Lower lobe of right lung (tissue), 2 donors: Measurements from ENCODE around the gene GPR21. TPM values are rescaled to one million over a fixed set of nuclear protein-coding genes. Genes with fewer than 3 reads are reported as not detected.
A peak's percentile ranks its signal among the peaks of the same experiment; 100 is the strongest.

ENCODE experiments used
- ATAC-seq, 2 donors: fragments of 200-7000 bp; cut with Tn5 transposase; one replicate each; pipeline ENCODE4 v1.9.1; 2020 to 2022; ENCODE audit warnings: mild to moderate bottlenecking in 2 of 2, moderate library complexity in 2 of 2
- DNase-seq: peaks from one replicate; pipeline ENCODE4 v3.0.0-alpha.2; 2020
- H3K27ac ChIP-seq: fragments of 200-600 bp; one replicate; pipeline ENCODE4 v1.8.0; 2022
- H3K27me3 ChIP-seq: fragments of 200-600 bp; one replicate; pipeline ENCODE4 v1.8.0; 2022; ENCODE audit warnings: low read depth
- H3K36me3 ChIP-seq: fragments of 200-600 bp; one replicate; pipeline ENCODE4 v1.8.0; 2022; ENCODE audit warnings: mild to moderate bottlenecking
- H3K4me1 ChIP-seq: fragments of 200-600 bp; one replicate; pipeline ENCODE4 v1.8.0; 2022
- H3K4me3 ChIP-seq: fragments of 200-600 bp; one replicate; pipeline ENCODE4 v1.8.0; 2022; ENCODE audit warnings: mild to moderate bottlenecking
- H3K9me3 ChIP-seq: fragments of 200-600 bp; one replicate; pipeline ENCODE4 v1.8.0; 2022
- CTCF ChIP-seq: fragments of 200-600 bp; IDR thresholded peaks from one replicate; pipeline ENCODE4 v1.8.0; 2022; ENCODE audit warnings: antibody characterized with exemption, mild to moderate bottlenecking
- intact Hi-C: fragments of 100-400 bp; cut with DNase I; formaldehyde crosslinking; loops from one replicate; pipeline ENCODE4 v1.11.0; 2022
- total RNA-seq: library from RNA; stranded (reverse); fragmentation: NEBNext Ultra II Directional; extraction: Animal tissue kit (Norgen Biotek cat#: 25700); gene quantifications from one replicate; pipeline ENCODE4 v1.2.1, GENCODE V29; 2021
- donor health status: DM: no; HTN: yes; CAD: no; lungs with severe emphysema.

GPR21 gene
- total RNA-seq, 1 donor from 2014 or later = 2.2 TPM

- no peak overlapping the region for H3K4me3 ChIP-seq
- H3K4me1 ChIP-seq = peaks cover 14% of the 10 kb centered on the region
- TF ChIP-seq CTCF = no peak
- H3K36me3 ChIP-seq = peaks cover 46% of the 10 kb centered on the region
- no peak for ATAC-seq
- no peak for DNase-seq
- H3K9me3 ChIP-seq = no peaks in the 10 kb centered on the region
- H3K27me3 ChIP-seq = no peaks in the 10 kb centered on the region
- H3K27ac ChIP-seq = no peak overlapping the region
- intact Hi-C loops = no loop called here
These were observed 27.5 kb upstream of the GPR21 start for GRCh38 chr9:123005964-123006363.

- Histone ChIP-seq H3K27ac (no peak overlapping the region), H3K4me3 (no peak overlapping the region), H3K27me3 (no peaks in the 10 kb centered on the region), H3K36me3 (peaks cover 45% of the 10 kb centered on the region), H3K4me1 (peaks cover 14% of the 10 kb centered on the region), H3K9me3 (no peaks in the 10 kb centered on the region)
- DNase-seq (no peak), ATAC-seq (no peak)
- intact Hi-C loops = no loop called here
- no peak for TF ChIP-seq CTCF
These were observed 26.2 kb upstream of the GPR21 start for GRCh38 chr9:123007269-123007668.

DNA sequence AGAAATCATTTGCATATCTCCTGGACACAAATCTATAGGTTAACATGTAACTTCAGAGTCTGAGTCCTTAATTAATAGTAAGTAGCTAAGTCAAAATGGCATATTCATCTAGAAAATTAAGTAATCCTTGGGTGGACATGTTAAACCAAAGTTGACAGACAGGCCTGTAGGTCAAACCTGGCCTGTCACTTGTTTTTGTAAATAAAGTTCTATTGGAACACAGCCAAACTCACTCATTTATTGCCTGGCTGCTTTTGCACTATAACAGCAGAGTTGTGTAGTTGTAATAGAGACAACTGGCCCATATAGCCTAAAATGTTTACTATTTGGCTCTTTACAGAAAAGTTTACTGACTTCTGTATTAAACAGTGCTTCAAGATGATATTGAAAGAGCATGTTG, 24.6 kb upstream of the GPR21 start:
- TF ChIP-seq CTCF = no peak
- Histone ChIP-seq H3K27ac (no peak overlapping the region), H3K27me3 (no peaks in the 10 kb centered on the region), H3K4me3 (no peak overlapping the region), H3K9me3 (no peaks in the 10 kb centered on the region), H3K36me3 (peaks cover 58% of the 10 kb centered on the region), H3K4me1 (peaks cover 5% of the 10 kb centered on the region)
- ATAC-seq = no peak
- intact Hi-C loops = no loop called here
- no peak for DNase-seq

GRCh38 chr9:123011380-123011779, 22.1 kb upstream of the GPR21 start:
- Histone ChIP-seq H3K4me1 (peaks cover 5% of the 10 kb centered on the region), H3K4me3 (no peak overlapping the region), H3K36me3 (peaks cover 55% of the 10 kb centered on the region), H3K27ac (peak overlapping the region; percentile 2), H3K9me3 (no peaks in the 10 kb centered on the region), H3K27me3 (no peaks in the 10 kb centered on the region)
- no peak for DNase-seq
- TF ChIP-seq CTCF = no peak
- intact Hi-C loops = no loop called here
- no peak for ATAC-seq

DNA sequence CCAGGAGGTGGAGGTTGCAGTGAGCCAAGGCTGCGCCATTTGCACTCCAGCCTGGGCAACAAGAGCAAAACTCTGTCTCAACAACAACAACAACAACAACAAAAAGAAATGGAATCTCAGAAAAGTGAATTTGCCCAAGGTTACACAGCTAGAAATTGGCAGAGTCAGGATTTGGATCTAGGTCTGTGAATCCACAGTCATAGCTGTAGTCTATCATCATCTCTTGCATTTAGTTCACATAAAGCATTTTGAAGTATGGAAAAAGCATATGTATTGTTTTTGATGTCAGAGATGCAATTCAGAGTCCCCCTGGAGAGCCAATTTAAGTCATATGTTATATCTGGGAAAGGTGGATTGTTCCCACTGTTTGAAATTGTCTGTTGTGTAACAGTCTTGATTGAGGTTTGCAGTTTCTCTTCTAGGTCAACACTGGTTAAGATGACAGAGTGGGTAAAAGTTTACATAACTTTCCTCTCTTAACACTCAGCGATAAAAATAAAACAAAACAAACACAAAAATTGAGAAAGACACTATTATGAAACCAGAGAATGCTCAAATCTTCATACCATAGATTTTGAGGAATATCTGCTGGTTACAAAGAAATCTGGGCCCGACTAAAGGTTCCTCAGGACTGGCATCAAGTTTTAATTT, 21.5 kb upstream of the GPR21 start:
- ATAC-seq = peak; percentile 74 to 92
- Histone ChIP-seq H3K27me3 (no peaks in the 10 kb centered on the region), H3K36me3 (peaks cover 59% of the 10 kb centered on the region), H3K4me3 (no peak overlapping the region), H3K9me3 (no peaks in the 10 kb centered on the region), H3K4me1 (peaks cover 5% of the 10 kb centered on the region), H3K27ac (peak overlapping the region; percentile 32)
- no peak for TF ChIP-seq CTCF
- no peak for DNase-seq
- intact Hi-C loops = no loop called here
